ENCODE measurements around the gene TMEM156. TPM values are rescaled to one million over a fixed set of nuclear protein-coding genes. Genes with fewer than 3 reads are reported as not detected.
A peak's percentile ranks its signal among the peaks of the same experiment; 100 is the strongest.
"Not testable (repeated sequence)": the region's sequence is repeated elsewhere in the genome, so short reads cannot be mapped to it uniquely, and the experiment has no call there.

The TMEM156 gene
- total RNA-seq, 1 donor from 2014 or later = not detected

DNA sequence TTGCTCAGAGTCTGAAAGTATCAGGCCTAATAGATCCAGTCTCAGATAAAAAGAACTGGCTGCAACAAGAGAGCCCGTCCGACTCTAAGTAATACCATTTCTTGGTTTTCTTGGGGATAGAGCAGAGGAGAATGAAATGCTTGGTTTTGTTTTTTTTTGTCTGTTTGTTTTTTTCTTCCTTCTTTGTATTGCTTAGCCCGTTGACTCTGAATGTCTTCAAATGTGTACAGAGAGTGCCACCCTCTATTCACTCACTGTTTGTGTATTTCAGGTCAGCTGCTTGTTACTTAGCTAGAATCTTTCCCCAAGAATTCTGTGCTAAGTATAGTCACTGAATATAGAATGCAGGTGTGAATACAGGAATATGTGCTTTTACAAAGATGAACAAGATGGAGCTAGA is 5.7 kb upstream of the TMEM156 start:
- H3K27me3 ChIP-seq = no peaks in the 10 kb centered on the region
- Mint-ChIP-seq H3K36me3 (no peaks in the 10 kb centered on the region), H3K9me3 (no peaks in the 10 kb centered on the region), H3K4me1 (peaks cover 16% of the 10 kb centered on the region), H3K27ac (no peak overlapping the region), H3K27me3 (ENCODE audit: insufficient read depth, low read depth) (peaks cover 6% of the 10 kb centered on the region), H3K4me3 (no peak overlapping the region)
- no peak overlapping the region for H3K9ac ChIP-seq
- H3K4me2 ChIP-seq = peak overlapping the region; percentile 21
- TF ChIP-seq, protein P1, sequence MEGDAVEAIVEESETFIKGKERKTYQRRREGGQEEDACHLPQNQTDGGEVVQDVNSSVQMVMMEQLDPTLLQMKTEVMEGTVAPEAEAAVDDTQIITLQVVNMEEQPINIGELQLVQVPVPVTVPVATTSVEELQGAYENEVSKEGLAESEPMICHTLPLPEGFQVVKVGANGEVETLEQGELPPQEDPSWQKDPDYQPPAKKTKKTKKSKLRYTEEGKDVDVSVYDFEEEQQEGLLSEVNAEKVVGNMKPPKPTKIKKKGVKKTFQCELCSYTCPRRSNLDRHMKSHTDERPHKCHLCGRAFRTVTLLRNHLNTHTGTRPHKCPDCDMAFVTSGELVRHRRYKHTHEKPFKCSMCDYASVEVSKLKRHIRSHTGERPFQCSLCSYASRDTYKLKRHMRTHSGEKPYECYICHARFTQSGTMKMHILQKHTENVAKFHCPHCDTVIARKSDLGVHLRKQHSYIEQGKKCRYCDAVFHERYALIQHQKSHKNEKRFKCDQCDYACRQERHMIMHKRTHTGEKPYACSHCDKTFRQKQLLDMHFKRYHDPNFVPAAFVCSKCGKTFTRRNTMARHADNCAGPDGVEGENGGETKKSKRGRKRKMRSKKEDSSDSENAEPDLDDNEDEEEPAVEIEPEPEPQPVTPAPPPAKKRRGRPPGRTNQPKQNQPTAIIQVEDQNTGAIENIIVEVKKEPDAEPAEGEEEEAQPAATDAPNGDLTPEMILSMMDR (IDR thresholded peaks at IDR 0.05) = no peak
- TF ChIP-seq EZH2 (IDR thresholded peaks at IDR 0.05) (no peak), EZH2phosphoT487 (IDR thresholded peaks at IDR 0.05) (no peak)
- peaks cover 5% of the 10 kb centered on the region for H3F3A ChIP-seq (ENCODE audit: low read depth)
- H4K20me1 ChIP-seq (ENCODE audit: low read depth) = no peaks in the 10 kb centered on the region
- H3K27ac ChIP-seq = peak overlapping the region; percentile 8
- H2AFZ ChIP-seq (replicated peaks) = peak overlapping the region; percentile 23
- H3K36me3 ChIP-seq = no peaks in the 10 kb centered on the region
- no peaks in the 10 kb centered on the region for H3K79me2 ChIP-seq (ENCODE audit: low read depth)
- no peak overlapping the region for H3K4me3 ChIP-seq
- DNase-seq (ENCODE audit: low spot score) = no peak
- no peaks in the 10 kb centered on the region for H3K9me3 ChIP-seq (ENCODE audit: low read depth)
- H3K4me1 ChIP-seq = peaks cover 10% of the 10 kb centered on the region

DNA sequence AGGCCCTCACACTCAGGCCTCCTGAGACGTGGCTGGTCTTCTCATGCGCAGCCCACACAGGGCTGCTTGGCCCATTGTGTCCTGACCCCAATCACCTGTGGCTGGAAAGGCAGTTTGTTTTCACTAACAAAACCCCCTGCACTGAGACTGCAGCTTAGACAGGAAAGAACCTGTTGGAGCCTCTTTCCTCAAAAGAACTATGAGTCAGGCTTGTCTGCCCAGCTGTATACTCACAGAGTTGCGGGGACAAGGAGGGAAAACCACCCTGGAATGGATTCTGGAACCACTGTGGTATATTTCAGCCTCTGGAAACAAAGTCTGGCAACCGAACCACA is 5.2 kb upstream of the TMEM156 start:
- H3K4me1 Mint-ChIP-seq = peaks cover 14% of the 10 kb centered on the region
- H3K27me3 ChIP-seq = no peaks in the 10 kb centered on the region
- peak overlapping the region; percentile 21 for H3K4me2 ChIP-seq
- no peak overlapping the region for H3K27ac Mint-ChIP-seq
- no peak overlapping the region for H3K4me3 ChIP-seq
- H3K9me3 ChIP-seq (ENCODE audit: low read depth) = no peaks in the 10 kb centered on the region
- H3K36me3 ChIP-seq = no peaks in the 10 kb centered on the region
- no peaks in the 10 kb centered on the region for H3K9me3 Mint-ChIP-seq
- peaks cover 8% of the 10 kb centered on the region for H3K4me1 ChIP-seq
- no peaks in the 10 kb centered on the region for H3K36me3 Mint-ChIP-seq
- H3F3A ChIP-seq (ENCODE audit: low read depth) = peaks cover 5% of the 10 kb centered on the region
- H3K4me3 Mint-ChIP-seq = no peak overlapping the region
- DNase-seq (ENCODE audit: low spot score) = peak; percentile 50
- H2AFZ ChIP-seq (replicated peaks) = peak overlapping the region; percentile 23
- no peaks in the 10 kb centered on the region for H4K20me1 ChIP-seq (ENCODE audit: low read depth)
- H3K9ac ChIP-seq = no peak overlapping the region
- H3K27me3 Mint-ChIP-seq (ENCODE audit: insufficient read depth, low read depth) = peaks cover 6% of the 10 kb centered on the region
- TF ChIP-seq, protein P1 (IDR thresholded peaks at IDR 0.05) = no peak
- no peak for TF ChIP-seq EZH2phosphoT487 (IDR thresholded peaks at IDR 0.05)
- no peak for TF ChIP-seq EZH2 (IDR thresholded peaks at IDR 0.05)
- no peaks in the 10 kb centered on the region for H3K79me2 ChIP-seq (ENCODE audit: low read depth)
- H3K27ac ChIP-seq = peak overlapping the region; percentile 8

DNA sequence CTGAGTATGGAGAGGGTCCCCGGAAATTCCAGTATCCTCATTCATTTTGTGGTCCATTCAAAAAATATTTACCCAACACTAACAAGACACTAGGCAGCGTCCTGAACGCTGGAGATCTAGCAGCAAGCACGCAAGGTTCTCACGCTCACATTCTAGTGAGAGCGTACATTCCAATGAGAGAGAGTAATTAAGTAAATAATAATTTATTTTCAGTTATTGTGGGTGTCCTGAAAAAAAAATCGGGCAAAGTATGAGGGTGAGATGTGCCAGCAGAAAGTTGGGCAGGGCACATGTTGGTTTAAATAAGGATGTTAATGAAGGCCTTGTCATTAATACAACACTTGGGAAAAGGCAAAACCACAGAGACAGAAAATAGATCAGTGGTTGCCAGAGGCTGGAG is 4.0 kb upstream of the TMEM156 start:
- Mint-ChIP-seq H3K4me3 (no peak overlapping the region), H3K27me3 (ENCODE audit: insufficient read depth, low read depth) (peaks cover 6% of the 10 kb centered on the region), H3K4me1 (peaks cover 11% of the 10 kb centered on the region), H3K27ac (no peak overlapping the region), H3K36me3 (no peaks in the 10 kb centered on the region), H3K9me3 (no peaks in the 10 kb centered on the region)
- no peaks in the 10 kb centered on the region for H3K79me2 ChIP-seq (ENCODE audit: low read depth)
- H3K9ac ChIP-seq = no peak overlapping the region
- H3K36me3 ChIP-seq = no peaks in the 10 kb centered on the region
- H4K20me1 ChIP-seq (ENCODE audit: low read depth) = no peaks in the 10 kb centered on the region
- no peaks in the 10 kb centered on the region for H3K9me3 ChIP-seq (ENCODE audit: low read depth)
- H3K4me1 ChIP-seq = peaks cover 8% of the 10 kb centered on the region
- no peak overlapping the region for H3K4me3 ChIP-seq
- no peak overlapping the region for H2AFZ ChIP-seq (replicated peaks)
- TF ChIP-seq, protein P1 (IDR thresholded peaks at IDR 0.05) = no peak
- no peak for TF ChIP-seq EZH2phosphoT487 (IDR thresholded peaks at IDR 0.05)
- H3K4me2 ChIP-seq = no peak overlapping the region
- no peak overlapping the region for H3K27ac ChIP-seq
- no peak for DNase-seq (ENCODE audit: low spot score)
- H3K27me3 ChIP-seq = no peaks in the 10 kb centered on the region
- H3F3A ChIP-seq (ENCODE audit: low read depth) = peaks cover 5% of the 10 kb centered on the region

DNA sequence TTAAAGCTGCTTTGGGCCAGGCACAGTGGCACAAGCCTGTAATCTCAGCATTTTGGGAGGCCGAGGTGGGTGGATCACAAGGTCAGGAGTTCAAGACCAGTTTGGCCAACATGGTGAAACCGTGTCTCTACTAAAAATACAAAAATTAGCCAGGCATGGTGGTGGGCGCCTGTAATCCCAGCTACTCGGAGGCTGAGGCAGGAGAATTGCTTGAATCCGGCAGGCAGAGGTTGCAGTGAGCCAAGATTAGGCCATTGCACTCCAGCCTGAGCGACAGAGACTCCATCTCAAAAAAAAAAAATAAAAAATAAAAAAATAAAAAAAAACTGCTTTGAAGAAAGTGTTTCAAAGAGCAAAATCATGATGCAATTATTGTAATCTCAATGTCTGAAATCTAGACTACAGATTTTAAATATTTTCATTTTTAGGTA is 604 bp downstream of the TMEM156 start:
- H2AFZ ChIP-seq (replicated peaks); H3K27ac Mint-ChIP-seq: not testable (repeated sequence)

More for the DNA sequence above, 604 bp downstream of the TMEM156 start:
- H3F3A ChIP-seq (ENCODE audit: low read depth); H3K4me1 Mint-ChIP-seq; H3K27me3 Mint-ChIP-seq (ENCODE audit: insufficient read depth, low read depth); H3K4me3 ChIP-seq; H3K79me2 ChIP-seq (ENCODE audit: low read depth); DNase-seq (ENCODE audit: low spot score); H3K9me3 ChIP-seq (ENCODE audit: low read depth); H3K9me3 Mint-ChIP-seq; H3K27me3 ChIP-seq; H4K20me1 ChIP-seq (ENCODE audit: low read depth); H3K4me2 ChIP-seq; H3K36me3 ChIP-seq; H3K9ac ChIP-seq; H3K4me1 ChIP-seq; H3K27ac ChIP-seq; H3K36me3 Mint-ChIP-seq; H3K4me3 Mint-ChIP-seq: not testable (repeated sequence)
